Astrocyte of the spinal cord (primary cell): Measurements from ENCODE around the gene PPP1R1C.
A peak's percentile ranks its signal among the peaks of the same experiment; 100 is the strongest.

ENCODE experiments used
- DNase-seq: peaks from one replicate; pipeline ENCODE4 v3.0.0; 2011; ENCODE audit warnings: low read depth, low spot score
- H3K4me3 ChIP-seq: 2 replicates; pipeline ENCODE4 v1.5.1; 2011; ENCODE audit warnings: low read depth, mild to moderate bottlenecking, low read length, moderate library complexity
- in situ Hi-C: cut with HindIII; loops from 2 replicates; pipeline ENCODE4 v1.10.0; 2017; ENCODE audit warnings: low sequenced_read_pairs
- TF ChIP-seq, protein P1 (sequence below): IDR thresholded peaks from 2 replicates; pipeline ENCODE4 v1.5.1; 2012; ENCODE audit warnings: low read depth, mild to moderate bottlenecking, low read length, inconsistent platforms

The PPP1R1C gene

DNA sequence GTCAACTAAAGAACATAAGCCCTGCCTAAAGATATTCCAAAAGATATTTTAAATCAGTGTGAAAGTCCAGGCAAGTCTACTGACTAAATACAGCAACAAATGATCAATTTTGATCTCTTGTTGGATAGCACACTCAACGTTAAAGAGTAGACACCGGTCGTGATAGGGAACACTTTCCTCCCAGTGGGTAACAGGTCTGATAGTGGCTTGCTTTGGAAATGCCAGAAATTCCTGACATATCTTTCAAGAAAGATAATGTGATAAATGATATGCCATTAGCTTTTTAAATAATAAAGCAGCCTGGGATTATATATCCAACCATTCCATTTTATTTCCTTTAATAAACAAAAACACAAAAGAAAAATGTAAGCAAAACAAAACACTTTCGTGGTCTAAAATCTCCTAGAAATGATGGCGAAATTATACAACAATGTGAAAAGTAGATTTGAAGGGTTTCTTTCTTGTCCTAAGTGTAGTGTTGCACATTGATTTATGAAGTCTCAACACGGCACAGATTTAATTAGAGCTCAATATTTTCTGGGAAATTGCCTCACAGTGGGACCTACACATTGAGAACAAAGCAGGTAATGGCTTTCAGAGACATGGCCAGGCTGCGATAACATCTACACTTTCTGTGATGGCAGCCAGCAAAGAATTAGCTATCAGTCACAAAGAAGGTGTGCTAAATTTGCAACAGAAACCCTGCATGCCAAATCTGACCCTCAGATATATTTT is 158.6 kb downstream of the PPP1R1C start:
- in situ Hi-C loops, result no loop called here
- no peak overlapping the region for H3K4me3 ChIP-seq
- no peak for DNase-seq
- TF ChIP-seq, protein P1, sequence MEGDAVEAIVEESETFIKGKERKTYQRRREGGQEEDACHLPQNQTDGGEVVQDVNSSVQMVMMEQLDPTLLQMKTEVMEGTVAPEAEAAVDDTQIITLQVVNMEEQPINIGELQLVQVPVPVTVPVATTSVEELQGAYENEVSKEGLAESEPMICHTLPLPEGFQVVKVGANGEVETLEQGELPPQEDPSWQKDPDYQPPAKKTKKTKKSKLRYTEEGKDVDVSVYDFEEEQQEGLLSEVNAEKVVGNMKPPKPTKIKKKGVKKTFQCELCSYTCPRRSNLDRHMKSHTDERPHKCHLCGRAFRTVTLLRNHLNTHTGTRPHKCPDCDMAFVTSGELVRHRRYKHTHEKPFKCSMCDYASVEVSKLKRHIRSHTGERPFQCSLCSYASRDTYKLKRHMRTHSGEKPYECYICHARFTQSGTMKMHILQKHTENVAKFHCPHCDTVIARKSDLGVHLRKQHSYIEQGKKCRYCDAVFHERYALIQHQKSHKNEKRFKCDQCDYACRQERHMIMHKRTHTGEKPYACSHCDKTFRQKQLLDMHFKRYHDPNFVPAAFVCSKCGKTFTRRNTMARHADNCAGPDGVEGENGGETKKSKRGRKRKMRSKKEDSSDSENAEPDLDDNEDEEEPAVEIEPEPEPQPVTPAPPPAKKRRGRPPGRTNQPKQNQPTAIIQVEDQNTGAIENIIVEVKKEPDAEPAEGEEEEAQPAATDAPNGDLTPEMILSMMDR, result no peak

DNA sequence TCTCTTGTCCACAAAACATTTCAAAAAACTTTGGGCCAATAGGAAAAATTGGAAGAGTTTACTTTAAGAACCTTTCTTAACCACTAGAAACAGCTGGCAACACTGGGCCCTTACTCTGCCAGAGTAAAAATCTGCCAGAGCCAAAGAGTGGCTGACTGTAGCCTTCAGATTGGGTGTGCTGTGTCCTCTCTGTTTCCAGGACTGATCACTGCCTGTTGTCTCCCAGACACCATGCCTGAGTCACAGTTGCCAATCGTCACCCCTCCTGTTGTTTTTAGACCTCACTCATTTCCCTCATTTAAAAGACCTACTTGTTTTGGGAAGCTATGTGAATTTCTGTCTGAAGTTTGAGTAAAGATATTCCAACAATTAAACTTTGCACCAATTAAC is 159.1 kb downstream of the PPP1R1C start:
- in situ Hi-C loops, result no loop called here
- peak; percentile 26 for DNase-seq
- H3K4me3 ChIP-seq, result no peak overlapping the region
- TF ChIP-seq, protein P1, result no peak

DNA sequence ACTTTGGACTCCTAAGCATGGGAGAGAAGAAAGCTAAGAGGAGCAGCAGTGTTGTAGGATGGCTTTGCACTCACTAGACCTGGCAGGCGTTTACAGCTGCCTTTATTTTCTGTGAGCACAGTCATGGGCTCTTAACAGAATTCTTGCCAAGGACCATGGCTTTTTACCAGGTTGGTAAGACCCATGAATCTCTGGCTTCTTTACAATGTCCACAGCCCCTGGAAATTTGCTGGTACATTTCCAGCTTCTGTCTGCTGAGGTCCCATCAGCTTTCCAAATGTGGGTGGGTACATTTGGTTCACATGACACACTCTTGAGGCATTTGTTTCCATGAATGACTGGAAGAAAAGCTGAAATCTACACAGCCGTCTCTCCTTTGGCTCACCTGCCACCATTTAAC is 162.7 kb downstream of the PPP1R1C start:
- no peak overlapping the region for H3K4me3 ChIP-seq
- in situ Hi-C loops, result no loop called here
- TF ChIP-seq, protein P1, result no peak
- DNase-seq, result peak; percentile 35

DNA sequence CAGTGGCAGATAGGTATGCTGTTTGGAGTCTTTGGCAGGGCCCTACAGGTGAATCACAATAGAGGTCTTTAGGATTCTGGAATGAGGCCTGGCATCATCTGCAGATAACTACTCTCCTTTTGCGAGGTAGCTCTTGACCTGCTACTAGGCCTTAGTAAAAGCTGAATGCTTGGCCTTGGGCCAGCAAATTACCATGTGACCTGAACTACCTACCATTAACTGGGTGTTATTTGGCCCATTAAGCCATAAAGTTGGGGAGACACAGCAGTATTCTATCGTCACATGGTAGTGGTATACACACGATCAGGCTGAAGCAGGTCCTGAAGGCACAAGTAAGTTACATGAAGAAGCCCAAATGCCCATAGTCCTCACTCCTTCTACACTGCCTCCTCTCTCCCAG is 178.2 kb downstream of the PPP1R1C start:
- no peak for DNase-seq
- TF ChIP-seq, protein P1, result no peak
- no peak overlapping the region for H3K4me3 ChIP-seq
- in situ Hi-C loops, result no loop called here

DNA sequence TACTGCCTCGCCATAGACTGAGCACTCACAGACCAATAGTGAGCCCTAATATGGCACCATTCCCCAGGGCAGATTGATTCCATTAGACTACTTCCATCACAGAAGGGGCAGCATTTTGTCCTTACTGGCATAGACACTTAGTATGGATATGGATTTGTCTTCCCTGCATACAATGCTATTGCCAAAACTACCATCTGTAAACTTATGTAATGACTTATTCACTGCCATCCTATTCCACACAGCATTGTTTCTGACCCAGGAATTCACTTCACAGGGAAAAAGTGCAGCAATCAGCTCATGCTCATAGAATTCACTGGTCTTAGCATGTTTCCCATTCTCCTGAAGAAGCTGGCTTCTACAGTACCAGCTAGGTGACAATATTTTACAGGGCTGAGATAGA is 179.0 kb downstream of the PPP1R1C start:
- TF ChIP-seq, protein P1, result no peak
- no peak for DNase-seq
- in situ Hi-C loops, result no loop called here
- no peak overlapping the region for H3K4me3 ChIP-seq

DNA sequence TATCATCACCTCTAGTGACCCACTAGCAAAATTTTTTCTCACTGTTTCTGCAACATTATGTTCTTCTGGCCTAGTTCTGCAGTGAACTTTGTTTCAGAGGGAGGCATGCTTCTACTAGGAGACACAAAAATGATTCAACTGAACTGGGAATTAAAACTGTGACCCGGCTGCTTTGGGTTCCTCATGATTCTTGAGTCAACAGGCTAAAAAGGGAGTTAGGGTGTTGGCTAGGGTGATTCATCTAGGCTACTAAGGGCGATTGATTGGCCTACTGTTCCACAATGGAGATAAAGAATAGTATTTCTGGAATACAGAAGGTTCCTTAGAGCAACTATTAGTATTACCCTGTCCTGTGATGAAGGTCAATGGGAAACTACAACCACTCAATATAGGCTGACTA is 179.5 kb downstream of the PPP1R1C start:
- in situ Hi-C loops, result no loop called here
- H3K4me3 ChIP-seq, result no peak overlapping the region
- TF ChIP-seq, protein P1, result no peak
- DNase-seq, result no peak
